ENCODE data around the gene CEP89. TPM values are rescaled to one million over a fixed set of nuclear protein-coding genes. Genes with fewer than 3 reads are reported as not detected.

Gene CEP89
- total and polyA plus RNA-seq, 2 of the 4 experiments (the other 2 are of a cell fraction): 7.2 to 17.4 TPM

GRCh38 chr19:32865326-32865725 is 106.4 kb downstream of the CEP89 start:
- Histone ChIP-seq H4K8ac (ENCODE audit: low read depth in 2 of 2, low read length in 2 of 2) (no peak overlapping the region), H3K79me1 (ENCODE audit: low read depth in 1 of 2, low read length in 2 of 2) (no peaks in the 10 kb centered on the region), H3K56ac (ENCODE audit: extremely low read depth, insufficient read depth, low read length) (no peak overlapping the region), H4K5ac (ENCODE audit: low read depth, low read length) (no peak overlapping the region), H2BK5ac (ENCODE audit: low read depth, low read length, poor library complexity, severe bottlenecking) (no peak overlapping the region), H3K18ac (ENCODE audit: low read depth, low read length) (no peak overlapping the region), H3K9ac (ENCODE audit: low read depth, low read length) (no peak overlapping the region), H4K20me1 (ENCODE audit: insufficient read depth, low read length) (no peaks in the 10 kb centered on the region), H3K4me2 (ENCODE audit: low read depth, low read length) (no peak overlapping the region), H4K91ac (ENCODE audit: insufficient read depth, low read depth, low read length) (no peak overlapping the region), H3K4ac (ENCODE audit: low read depth, low read length) (no peak overlapping the region), H3K36me3 (ENCODE audit: control insufficient read depth, insufficient read depth, low read length) (no peaks in the 10 kb centered on the region), H2AK9ac (replicated peaks; ENCODE audit: low read depth, low read length, poor library complexity) (no peak overlapping the region), H3K4me3 (ENCODE audit: insufficient read depth, low read depth, low read length) (no peak overlapping the region), H3K23ac (ENCODE audit: low read depth, low read length) (no peak overlapping the region), H3K27ac (ENCODE audit: insufficient read depth, low read length) (no peak overlapping the region), H3K9me1 (ENCODE audit: insufficient read depth, low read length) (no peaks in the 10 kb centered on the region), H2BK15ac (ENCODE audit: low read depth, low read length) (no peak overlapping the region), H2AK5ac (ENCODE audit: low read depth, low read length) (no peak overlapping the region), H2BK20ac (ENCODE audit: low read depth, low read length) (no peak overlapping the region), H3K4me1 (ENCODE audit: control insufficient read depth, insufficient read depth, low read length) (no peaks in the 10 kb centered on the region), H2AFZ (replicated peaks; ENCODE audit: low read length, poor library complexity) (no peak overlapping the region), H3K14ac (replicated peaks; ENCODE audit: low read depth, low read length) (no peak overlapping the region), H2BK120ac (ENCODE audit: low read depth, low read length) (no peak overlapping the region), H3K9me3 (ENCODE audit: control insufficient read depth, insufficient read depth, low read length) (no peaks in the 10 kb centered on the region), H3K27me3 (ENCODE audit: control insufficient read depth, insufficient read depth, low read length) (no peaks in the 10 kb centered on the region)
- POLR2A ChIA-PET (ENCODE audit: unreplicated experiment): no interaction called here
- intact Hi-C loops (cut with micrococcal nuclease) (no loop called here), dilution Hi-C loops (cut with HindIII; ENCODE audit: low sequenced_read_pairs, unreplicated experiment) (no loop called here), in situ Hi-C loops (cut with MboI; ENCODE audit: low sequenced_read_pairs) (no loop called here)
- no TSS peak for BruUV-seq (replicated peaks)
- TF ChIP-seq NFE2L2 (IDR thresholded peaks at IDR 0.05; ENCODE audit: low read depth, low read length) (no peak), MAFK (IDR thresholded peaks at IDR 0.05; ENCODE audit: low read depth, low read length) (no peak), RAD21 (IDR thresholded peaks at IDR 0.05; ENCODE audit: low read length) (no peak), CEBPB (IDR thresholded peaks at IDR 0.05; ENCODE audit: low read depth, low read length) (no peak), CTCF (conservative IDR thresholded peaks at IDR 0.05; ENCODE audit: low read depth, low read length) (no peak), ELK1 (IDR thresholded peaks at IDR 0.05; ENCODE audit: borderline replicate concordance, low read depth, low read length) (no peak), POLR2A (IDR thresholded peaks at IDR 0.05; ENCODE audit: low read depth, low read length) (no peak), CHD1 (IDR thresholded peaks at IDR 0.05; ENCODE audit: low read depth, low read length) (no peak), USF2 (IDR thresholded peaks at IDR 0.05; ENCODE audit: low read depth, low read length) (no peak), MXI1 (IDR thresholded peaks at IDR 0.05; ENCODE audit: borderline replicate concordance, low read depth, low read length) (no peak), RFX5 (IDR thresholded peaks at IDR 0.05; ENCODE audit: low read depth, low read length) (no peak), RCOR1 (IDR thresholded peaks at IDR 0.05; ENCODE audit: insufficient replicate concordance, low read length) (no peak), BHLHE40 (IDR thresholded peaks at IDR 0.05; ENCODE audit: low read depth, low read length) (no peak), SMC3 (IDR thresholded peaks at IDR 0.05; ENCODE audit: low read depth, low read length) (no peak), FOS (IDR thresholded peaks at IDR 0.05; ENCODE audit: low read depth, low read length) (no peak), MAZ (IDR thresholded peaks at IDR 0.05; ENCODE audit: borderline replicate concordance, low read depth, low read length) (no peak)
- CTCF ChIA-PET: interaction anchor here (0.7 kb wide), 1 partner anchor 72 kb away, joined by 5 read pairs; no protein-coding TSS in a partner anchor
- DNase-seq: no peak
- ATAC-seq (ENCODE audit: low read depth): no peak
- WGBS, 2 experiments (ENCODE audit: extremely low coverage in 2 of 2, insufficient read length in 1 of 2): 94% methylated on average over 3 of the region's 6 CpGs; no CpG with 5 or more reads in 1 of the 2 experiments

Data from IMR-90 (cell line).